Upper lobe of left lung (tissue), 6 donors: ENCODE measurements around the gene VAMP2. TPM values are rescaled to one million over a fixed set of nuclear protein-coding genes. Genes with fewer than 3 reads are reported as not detected.

Experiments used
- ATAC-seq, 2 donors: fragments of 200-7000 bp; cut with Tn5 transposase; one replicate each; pipeline ENCODE4 v1.9.1; 2022; ENCODE audit warnings: mild to moderate bottlenecking in 2 of 2, moderate library complexity in 2 of 2; ENCODE audit not compliant: low FRiP score in 2 of 2
- DNase-seq, 2 donors: peaks; one replicate each; pipeline ENCODE4 v3.0.0-alpha.2; 2019 to 2020
- H3K27ac ChIP-seq, 4 donors: fragments of 200-600 bp; sonication (generic); one replicate each; pipeline ENCODE4 v1.5.1; 2016 to 2019
- H3K27me3 ChIP-seq, 4 donors: fragments of 200-600 bp; sonication (generic); one replicate each; pipeline ENCODE4 v1.5.1; 2017 to 2019
- H3K36me3 ChIP-seq, 4 donors: fragments of 200-600 bp; sonication (generic); one replicate each; pipeline ENCODE4 v1.5.1; 2016 to 2019
- H3K4me1 ChIP-seq, 4 donors: fragments of 200-600 bp; sonication (generic); one replicate each; pipeline ENCODE4 v1.5.1; 2018 to 2019
- H3K4me3 ChIP-seq, 4 donors: fragments of 200-600 bp; sonication (generic); one replicate each; pipeline ENCODE4 v1.5.1; 2017 to 2019; ENCODE audit warnings: mild to moderate bottlenecking in 2 of 4, moderate library complexity in 1 of 4
- H3K9me3 ChIP-seq, 4 donors: fragments of 200-600 bp; sonication (generic); one replicate each; pipeline ENCODE4 v1.5.1; 2018 to 2019
- CTCF ChIP-seq, 6 experiments: fragments of 450-650 bp in 4 of 6; fragments of 200-600 bp in 2 of 6; sonication (generic) in 2 of 6; IDR thresholded peaks; one replicate each; pipeline ENCODE4 v1.5.1; 2016 to 2019; ENCODE audit warnings: antibody characterized with exemption in 6 of 6
- EP300 ChIP-seq, 4 donors: sonication (generic); formaldehyde crosslinking; IDR thresholded peaks; one replicate each; pipeline ENCODE4 v1.5.1; 2017; ENCODE audit warnings: antibody characterized with exemption in 4 of 4, control low read depth in 2 of 4
- POLR2A ChIP-seq, 4 donors: fragments of 450-650 bp; IDR thresholded peaks; one replicate each; pipeline ENCODE4 v1.5.1; 2016 to 2017; ENCODE audit warnings: antibody characterized with exemption in 4 of 4, mild to moderate bottlenecking in 2 of 4
- POLR2AphosphoS5 ChIP-seq, 2 donors: sonication (generic); formaldehyde crosslinking; IDR thresholded peaks; one replicate each; pipeline ENCODE4 v1.5.1; 2017; ENCODE audit warnings: antibody characterized with exemption in 2 of 2
- WGBS, 2 donors: methylation state at CpG; one replicate each; pipeline ENCODE4 v1.1.5; 2017 to 2018; 5-methylcytosine and 5-hydroxymethylcytosine counted together
- total RNA-seq, 6 donors: library from RNA; depleted of rRNA in 4 of 6; stranded (reverse); fragments of >200 nt in 4 of 6; gene quantifications; one replicate each; pipeline versions ENCODE4 v1.1.0 to v1.2.1, GENCODE V29; 2016 to 2021
- donor health status: DM: no; HTN: no; CAD: no; lungs with moderate emphysema.
- donor health status: DM: no; HTN: yes; CAD: no; lungs with severe emphysema.

Gene VAMP2
- total RNA-seq, 6 donors from 2014 or later: 27.2 to 75.8 (median 49.8) TPM

- Histone ChIP-seq H3K9me3 (no peaks in the 10 kb centered on the region), H3K36me3 (peaks cover 36 to 46% (median 40%) of the 10 kb centered on the region in 4 donors), H3K27ac (peak within 1 kb of the TSS; percentile 98 to 100 (median 99)), H3K4me3 (peak within 1 kb of the TSS; percentile 65 to 92 (median 80)), H3K27me3 (no peaks in the 10 kb centered on the region), H3K4me1 (peaks cover 35 to 57% (median 37%) of the 10 kb centered on the region in 4 donors)
- ATAC-seq (peak; percentile 70 to 82), DNase-seq (peak; percentile 99)
- 3 to 5% methylated on average over 37 of the region's 42 CpGs for WGBS, 2 donors
- TF ChIP-seq POLR2A (IDR thresholded peaks at IDR 0.05) (peak; percentile 61 to 99 (median 98)), POLR2AphosphoS5 (IDR thresholded peaks at IDR 0.05) (peak; percentile 97 to 99), CTCF (IDR thresholded peaks at IDR 0.05) (no peak), EP300 (IDR thresholded peaks at IDR 0.05) (peak in 1 of 4 donors; percentile 82)
Observed at GRCh38 chr17:8152112-8152775, 10.5 kb downstream of the VAMP2 start, which contains the start of gene PER1. Gene PER1, minus strand, starts transcription at chr17:8152404. Its CDS starts 1,698 bp downstream, at chr17:8150706.

GRCh38 chr17:8151641-8152111 lies 11.1 kb downstream of the VAMP2 start:
- peaks cover 31 to 57% (median 36%) of the 10 kb centered on the region in 4 donors for H3K4me1 ChIP-seq
- 0 to 1% methylated on average over 22 of the region's 22 CpGs for WGBS, 2 donors
- TF ChIP-seq POLR2AphosphoS5 (IDR thresholded peaks at IDR 0.05): peak in 1 of 2 donors; percentile 36
- peak; percentile 61 to 98 (median 97) for TF ChIP-seq EP300 (IDR thresholded peaks at IDR 0.05)
- TF ChIP-seq CTCF (IDR thresholded peaks at IDR 0.05): no peak
- no peak for TF ChIP-seq POLR2A (IDR thresholded peaks at IDR 0.05)
- ATAC-seq: peak; percentile 2 to 4
- H3K4me3 ChIP-seq: peak overlapping the region; percentile 65 to 92 (median 80)
- H3K27ac ChIP-seq: peak overlapping the region; percentile 98 to 100 (median 99)
- no peaks in the 10 kb centered on the region for H3K27me3 ChIP-seq
- no peaks in the 10 kb centered on the region for H3K9me3 ChIP-seq
- H3K36me3 ChIP-seq: peaks cover 42 to 51% (median 46%) of the 10 kb centered on the region in 4 donors
- peak; percentile 88 to 91 for DNase-seq

- Histone ChIP-seq H3K4me1 (peaks cover 31 to 57% (median 36%) of the 10 kb centered on the region in 4 donors), H3K27me3 (no peaks in the 10 kb centered on the region), H3K9me3 (no peaks in the 10 kb centered on the region), H3K4me3 (peak overlapping the region; percentile 65 to 92 (median 80)), H3K36me3 (peaks cover 47 to 56% (median 51%) of the 10 kb centered on the region in 4 donors), H3K27ac (peak overlapping the region; percentile 98 to 100 (median 99))
- ATAC-seq: peak; percentile 34 to 53
- TF ChIP-seq CTCF (IDR thresholded peaks at IDR 0.05) (peak in 4 of 6 experiments; percentile 20 to 65 (median 47)), EP300 (IDR thresholded peaks at IDR 0.05) (peak in 3 of 4 donors; percentile 54 to 97 (median 55)), POLR2AphosphoS5 (IDR thresholded peaks at IDR 0.05) (peak; percentile 94 to 96), POLR2A (IDR thresholded peaks at IDR 0.05) (peak; percentile 52 to 76 (median 64))
- 0 to 2% methylated on average over 20 to 35 of the region's 38 CpGs for WGBS, 2 donors
- peak; percentile 89 to 98 for DNase-seq
Observed at GRCh38 chr17:8151120-8151640, 11.6 kb downstream of the VAMP2 start.

- Histone ChIP-seq H3K9me3 (no peaks in the 10 kb centered on the region), H3K27me3 (no peaks in the 10 kb centered on the region), H3K4me1 (peaks cover 31 to 57% (median 36%) of the 10 kb centered on the region in 4 donors), H3K27ac (peak overlapping the region; percentile 98 to 100 (median 99)), H3K36me3 (peaks cover 54 to 64% (median 58%) of the 10 kb centered on the region in 4 donors), H3K4me3 (peak overlapping the region; percentile 34 to 85 (median 70))
- DNase-seq (peak in 1 of 2 donors; percentile 79), ATAC-seq (no peak)
- WGBS, 2 donors: 77 to 81% methylated on average over 13 to 18 of the region's 18 CpGs
- TF ChIP-seq POLR2AphosphoS5 (IDR thresholded peaks at IDR 0.05) (no peak), EP300 (IDR thresholded peaks at IDR 0.05) (no peak), POLR2A (IDR thresholded peaks at IDR 0.05) (no peak), CTCF (IDR thresholded peaks at IDR 0.05) (no peak)
Observed at GRCh38 chr17:8150194-8151119, 12.3 kb downstream of the VAMP2 start.
